Raji (cell line): ENCODE data around the gene MATCAP1.

Source experiments
- POLR2A ChIP-seq: IDR thresholded peaks from 2 replicates; pipeline ENCODE4 v1.6.1; 2011; ENCODE audit warnings: low read depth, low read length, control low read depth; ENCODE audit not compliant: insufficient read depth

MATCAP1 gene

GRCh38 chr16:67154578-67155294, 29.0 kb downstream of the MATCAP1 start:
- TF ChIP-seq POLR2A: no peak

- TF ChIP-seq POLR2A: no peak
These were observed 32.2 kb downstream of the MATCAP1 start for GRCh38 chr16:67151431-67152097.

- no peak for TF ChIP-seq POLR2A
These were observed 32.8 kb downstream of the MATCAP1 start, which contains the start of gene B3GNT9 for GRCh38 chr16:67150833-67151396. TSS of gene B3GNT9 (minus strand) at chr16:67150998. CDS start at chr16:67150485, 513 bp downstream.

- TF ChIP-seq POLR2A: no peak
These were observed 33.5 kb downstream of the MATCAP1 start for GRCh38 chr16:67150047-67150832.

- no peak for TF ChIP-seq POLR2A
These were observed 34.3 kb downstream of the MATCAP1 start for GRCh38 chr16:67149276-67150046.

GRCh38 chr16:67148656-67149275, 35.0 kb downstream of the MATCAP1 start:
- TF ChIP-seq POLR2A: no peak

GRCh38 chr16:67148221-67148620, 35.5 kb downstream of the MATCAP1 start:
- TF ChIP-seq POLR2A: no peak

- no peak for TF ChIP-seq POLR2A
These were observed 36.2 kb downstream of the MATCAP1 start for GRCh38 chr16:67147437-67148140.

- TF ChIP-seq POLR2A: no peak
These were observed 37.0 kb downstream of the MATCAP1 start for GRCh38 chr16:67146523-67147357.

GRCh38 chr16:67145746-67146145, 38.0 kb downstream of the MATCAP1 start:
- no peak for TF ChIP-seq POLR2A

GRCh38 chr16:67144943-67145342, 38.8 kb downstream of the MATCAP1 start:
- no peak for TF ChIP-seq POLR2A

- no peak for TF ChIP-seq POLR2A
These were observed 41.4 kb downstream of the MATCAP1 start for GRCh38 chr16:67142342-67142741.

- TF ChIP-seq POLR2A: no peak
These were observed 42.4 kb downstream of the MATCAP1 start for GRCh38 chr16:67141391-67141790.
